IMR-90 (cell line): ENCODE results near the gene HOXC5. TPM values are rescaled to one million over a fixed set of nuclear protein-coding genes. Genes with fewer than 3 reads are reported as not detected.
A peak's percentile ranks its signal among the peaks of the same experiment; 100 is the strongest.

Experiments
- ATAC-seq: fragments of 200-7000 bp; cut with Tn5 transposase; 2 replicates; pipeline ENCODE4 v1.9.1; 2020; ENCODE audit warnings: low read depth, mild to moderate bottlenecking, moderate library complexity
- BruUV-seq: library from RNA; stranded (reverse); fragments of 400-500 nt; replicated peaks from 2 replicates; lab custom pipeline; 2021; lab: Mats Ljungman, UMichigan
- CTCF ChIA-PET: fragments of 300-600 bp; formaldehyde crosslinking; extraction: SDS; loops from one replicate; lab custom pipeline; 2021; ENCODE audit warnings: antibody characterized with exemption; lab: Yijun Ruan, JAX
- POLR2A ChIA-PET: fragments of 300-600 bp; sonication (Branson Sonifier 250); formaldehyde crosslinking; loops from one replicate; lab custom pipeline; 2022; ENCODE audit warnings: antibody characterized with exemption; ENCODE audit not compliant: unreplicated experiment; lab: Charles Lee
- DNase-seq: peaks from one replicate; pipeline ENCODE4 v3.0.0; 2013
- H2AFZ ChIP-seq: replicated peaks from 2 replicates; pipeline ENCODE3; 2013; ENCODE audit warnings: low read length, mild to moderate bottlenecking; ENCODE audit not compliant: poor library complexity
- H2AK5ac ChIP-seq: 2 replicates; pipeline ENCODE4 v1.6.1; 2013; ENCODE audit warnings: low read depth, low read length, inconsistent platforms
- H2AK9ac ChIP-seq: replicated peaks from 2 replicates; pipeline ENCODE3; 2013; ENCODE audit warnings: mild to moderate bottlenecking, low read depth, low read length, moderate library complexity; ENCODE audit not compliant: poor library complexity
- H2BK120ac ChIP-seq: 2 replicates; pipeline ENCODE4 v1.6.1; 2013; ENCODE audit warnings: low read depth, low read length, inconsistent platforms
- H2BK15ac ChIP-seq: 3 replicates; pipeline ENCODE4 v1.6.1; 2013; ENCODE audit warnings: low read depth, low read length, inconsistent platforms
- H2BK20ac ChIP-seq: 2 replicates; pipeline ENCODE4 v1.6.1; 2013; ENCODE audit warnings: low read depth, mild to moderate bottlenecking, inconsistent platforms, low read length, moderate library complexity
- H2BK5ac ChIP-seq: 2 replicates; pipeline ENCODE4 v1.6.1; 2013; ENCODE audit warnings: mild to moderate bottlenecking, low read depth, low read length, inconsistent platforms; ENCODE audit not compliant: poor library complexity, severe bottlenecking
- H3K14ac ChIP-seq: replicated peaks from 2 replicates; pipeline ENCODE4 v1.6.1; 2013; ENCODE audit warnings: low read depth, low read length, inconsistent platforms
- H3K18ac ChIP-seq: 2 replicates; pipeline ENCODE4 v1.6.1; 2013; ENCODE audit warnings: low read depth, low read length, control low read depth
- H3K23ac ChIP-seq: 2 replicates; pipeline ENCODE4 v1.6.1; 2013; ENCODE audit warnings: low read depth, low read length, inconsistent platforms
- H3K27ac ChIP-seq: 2 replicates; pipeline ENCODE4 v1.5.1; 2013; ENCODE audit warnings: mild to moderate bottlenecking, control low read depth, low read length; ENCODE audit not compliant: insufficient read depth
- H3K27me3 ChIP-seq: 2 replicates; pipeline ENCODE4 v1.6.1; 2013; ENCODE audit warnings: low read length; ENCODE audit not compliant: control insufficient read depth, insufficient read depth
- H3K36me3 ChIP-seq: 2 replicates; pipeline ENCODE4 v1.6.1; 2013; ENCODE audit warnings: low read length, mixed read lengths; ENCODE audit not compliant: control insufficient read depth, insufficient read depth
- H3K4ac ChIP-seq: 2 replicates; pipeline ENCODE4 v1.6.1; 2013; ENCODE audit warnings: low read depth, low read length, inconsistent platforms
- H3K4me1 ChIP-seq: 2 replicates; pipeline ENCODE4 v1.6.1; 2013; ENCODE audit warnings: low read length, mixed read lengths; ENCODE audit not compliant: control insufficient read depth, insufficient read depth
- H3K4me2 ChIP-seq: 2 replicates; pipeline ENCODE4 v1.6.1; 2013; ENCODE audit warnings: low read depth, mild to moderate bottlenecking, control low read depth, low read length, moderate library complexity
- H3K4me3 ChIP-seq: 2 replicates; pipeline ENCODE4 v1.5.1; 2013; ENCODE audit warnings: low read depth, mild to moderate bottlenecking, control low read depth, low read length, moderate library complexity; ENCODE audit not compliant: insufficient read depth
- H3K56ac ChIP-seq: 2 replicates; pipeline ENCODE4 v1.6.1; 2013; ENCODE audit warnings: low read length, inconsistent platforms; ENCODE audit not compliant: insufficient read depth; ENCODE audit errors: extremely low read depth
- H3K79me1 ChIP-seq, 2 experiments: 2 replicates each; pipeline ENCODE4 v1.6.1; 2013; ENCODE audit warnings: low read length in 2 of 2, inconsistent platforms in 1 of 2, low read depth in 1 of 2
- H3K9ac ChIP-seq: 2 replicates; pipeline ENCODE4 v1.6.1; 2013; ENCODE audit warnings: low read depth, low read length, control low read depth
- H3K9me1 ChIP-seq: 2 replicates; pipeline ENCODE4 v1.6.1; 2013; ENCODE audit warnings: low read length, inconsistent platforms; ENCODE audit not compliant: insufficient read depth
- H3K9me3 ChIP-seq: 2 replicates; pipeline ENCODE4 v1.6.1; 2013; ENCODE audit warnings: low read length; ENCODE audit not compliant: control insufficient read depth, insufficient read depth
- H4K20me1 ChIP-seq: 2 replicates; pipeline ENCODE4 v1.6.1; 2013; ENCODE audit warnings: low read length, inconsistent platforms; ENCODE audit not compliant: insufficient read depth
- H4K5ac ChIP-seq: 2 replicates; pipeline ENCODE4 v1.6.1; 2013; ENCODE audit warnings: mild to moderate bottlenecking, low read depth, low read length, control low read depth
- H4K8ac ChIP-seq, 2 experiments: 2 replicates each; pipeline ENCODE4 v1.6.1; 2013; ENCODE audit warnings: low read depth in 2 of 2, low read length in 2 of 2, control low read depth in 1 of 2, inconsistent platforms in 1 of 2
- H4K91ac ChIP-seq: 2 replicates; pipeline ENCODE4 v1.6.1; 2013; ENCODE audit warnings: low read depth, low read length, inconsistent platforms; ENCODE audit not compliant: insufficient read depth
- CEBPB ChIP-seq: IDR thresholded peaks from 2 replicates; pipeline ENCODE4 v1.6.1; 2012; ENCODE audit warnings: low read depth, low read length, improper control_type of control experiment
- CHD1 ChIP-seq: IDR thresholded peaks from 2 replicates; pipeline ENCODE4 v1.6.1; 2012; ENCODE audit warnings: low read depth, low read length, improper control_type of control experiment
- CTCF ChIP-seq: conservative IDR thresholded peaks from 2 replicates; pipeline ENCODE4 v1.5.1; 2012; ENCODE audit warnings: mild to moderate bottlenecking, low read depth, low read length, improper control_type of control experiment
- FOS ChIP-seq: fragments of 150-350 bp; IDR thresholded peaks from 2 replicates; pipeline ENCODE4 v1.6.1; 2016; ENCODE audit warnings: low read depth, low read length
- MAFK ChIP-seq: IDR thresholded peaks from 2 replicates; pipeline ENCODE4 v1.6.1; 2012; ENCODE audit warnings: low read depth, low read length, improper control_type of control experiment
- MAZ ChIP-seq: IDR thresholded peaks from 2 replicates; pipeline ENCODE4 v1.6.1; 2012; ENCODE audit warnings: low read depth, mild to moderate bottlenecking, low read length, improper control_type of control experiment, moderate library complexity, borderline replicate concordance
- POLR2A ChIP-seq: IDR thresholded peaks from 2 replicates; pipeline ENCODE4 v1.6.1; 2012; ENCODE audit warnings: mild to moderate bottlenecking, low read depth, low read length
- RAD21 ChIP-seq: IDR thresholded peaks from 2 replicates; pipeline ENCODE4 v1.6.1; 2012; ENCODE audit warnings: low read length, improper control_type of control experiment
- RCOR1 ChIP-seq: IDR thresholded peaks from 2 replicates; pipeline ENCODE4 v1.6.1; 2012; ENCODE audit warnings: mild to moderate bottlenecking, low read length, improper control_type of control experiment; ENCODE audit not compliant: insufficient replicate concordance
- RFX5 ChIP-seq: IDR thresholded peaks from 2 replicates; pipeline ENCODE4 v1.8.0; 2012; ENCODE audit warnings: low read depth, mild to moderate bottlenecking, low read length, moderate library complexity
- SMC3 ChIP-seq: fragments of 150-350 bp; IDR thresholded peaks from 2 replicates; pipeline ENCODE4 v1.6.1; 2016; ENCODE audit warnings: low read depth, mild to moderate bottlenecking, antibody characterized with exemption, low read length, moderate library complexity
- WGBS, 2 experiments: methylation state at CpG; one replicate each; pipeline versions ENCODE4 v1.1.5 to v1.1.7; 2013; ENCODE audit warnings: missing lambda C conversion rate in 2 of 2; ENCODE audit not compliant: insufficient read length in 1 of 2; ENCODE audit errors: extremely low coverage in 2 of 2; 5-methylcytosine and 5-hydroxymethylcytosine counted together
- dilution Hi-C: fragments of 300-500 bp; cut with HindIII; formaldehyde crosslinking; loops from one replicate; pipeline ENCODE4 v1.14.3; 2018; ENCODE audit warnings: low sequenced_read_pairs; ENCODE audit not compliant: unreplicated experiment
- in situ Hi-C: fragments of 300-500 bp; cut with MboI; formaldehyde crosslinking; loops from 3 replicates; pipeline ENCODE4 v1.14.3; 2019; ENCODE audit warnings: low sequenced_read_pairs, inconsistent platforms, mixed read lengths
- intact Hi-C: fragments of 100-400 bp; cut with micrococcal nuclease; formaldehyde crosslinking; loops from 2 replicates; pipeline ENCODE4 v1.10.0; 2022
- polyA plus RNA-seq, 3 experiments: library from polyadenylated mRNA; depleted of rRNA; stranded (reverse); fragments of >200 nt; gene quantifications; 2 replicates each; pipeline ENCODE4 v1.2.3, GENCODE V29; 2012; ENCODE audit warnings: low replicate concordance in 1 of 3
- total RNA-seq: library from RNA; depleted of rRNA; stranded (reverse); fragments of >200 nt; gene quantifications from 2 replicates; pipeline ENCODE4 v1.2.3, GENCODE V29; 2012

HOXC5 gene
- total and polyA plus RNA-seq, 2 of the 4 experiments (the other 2 are of a cell fraction), result not detected

DNA sequence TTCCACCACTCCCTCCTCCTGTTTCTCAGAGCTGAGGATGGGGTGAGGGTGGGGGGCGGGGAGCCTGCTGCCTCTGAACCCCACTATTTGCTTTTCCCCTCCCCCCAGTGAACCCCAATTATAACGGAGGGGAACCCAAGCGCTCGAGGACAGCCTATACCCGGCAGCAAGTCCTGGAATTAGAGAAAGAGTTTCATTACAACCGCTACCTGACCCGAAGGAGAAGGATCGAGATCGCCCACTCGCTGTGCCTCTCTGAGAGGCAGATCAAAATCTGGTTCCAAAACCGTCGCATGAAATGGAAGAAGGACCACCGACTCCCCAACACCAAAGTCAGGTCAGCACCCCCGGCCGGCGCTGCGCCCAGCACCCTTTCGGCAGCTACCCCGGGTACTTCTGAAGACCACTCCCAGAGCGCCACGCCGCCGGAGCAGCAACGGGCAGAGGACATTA lies 21.9 kb downstream of the HOXC5 start:
- TF ChIP-seq CEBPB, result no peak
- TF ChIP-seq RAD21, result no peak
- no peak for TF ChIP-seq MAFK
- TF ChIP-seq SMC3, result no peak
- TF ChIP-seq CTCF, result no peak
- TF ChIP-seq MAZ, result no peak
- TF ChIP-seq CHD1, result no peak
- TF ChIP-seq POLR2A, result no peak
- TF ChIP-seq RFX5, result no peak
- no peak for TF ChIP-seq RCOR1
- TF ChIP-seq FOS, result no peak
- dilution Hi-C loops, result no loop called here
- no CpG with 5 or more reads among the region's 24 CpGs for WGBS, 2 experiments
- Histone ChIP-seq H3K9ac (no peak overlapping the region), H3K14ac (no peak overlapping the region), H4K8ac (no peak overlapping the region), H3K79me1 (no peaks in the 10 kb centered on the region), H4K20me1 (no peaks in the 10 kb centered on the region), H3K27me3 (peaks cover 76% of the 10 kb centered on the region), H2AK5ac (no peak overlapping the region), H3K9me3 (no peaks in the 10 kb centered on the region), H2BK20ac (no peak overlapping the region), H3K4me3 (no peak overlapping the region), H4K91ac (no peak overlapping the region), H3K4ac (no peak overlapping the region), H3K56ac (no peak overlapping the region), H3K27ac (no peak overlapping the region), H4K5ac (no peak overlapping the region), H3K18ac (no peak overlapping the region), H2AK9ac (no peak overlapping the region), H2BK15ac (no peak overlapping the region), H3K9me1 (no peaks in the 10 kb centered on the region), H2BK120ac (no peak overlapping the region), H3K4me2 (no peak overlapping the region; the same call in 1 of the 2 replicates), H2BK5ac (no peak overlapping the region), H3K36me3 (no peaks in the 10 kb centered on the region), H3K4me1 (no peaks in the 10 kb centered on the region), H2AFZ (peak overlapping the region; percentile 60), H3K23ac (no peak overlapping the region)
- BruUV-seq, result no TSS peak
- CTCF ChIA-PET, result no interaction called here
- DNase-seq, result no peak
- intact Hi-C loops, result no loop called here
- ATAC-seq, result no peak
- POLR2A ChIA-PET, result no interaction called here
- in situ Hi-C loops, result no loop called here
